Heart left ventricle (tissue), 16 donors: ENCODE results near the gene VEGFC. TPM values are rescaled to one million over a fixed set of nuclear protein-coding genes. Genes with fewer than 3 reads are reported as not detected.

Source experiments
- ATAC-seq, 4 donors: fragments of 200-7000 bp; cut with Tn5 transposase; one replicate each; pipeline ENCODE4 v1.9.1; 2020 to 2022; ENCODE audit warnings: moderate library complexity in 4 of 4, mild to moderate bottlenecking in 3 of 4, moderate number of reproducible peaks in 1 of 4
- DNase-seq, 5 donors: peaks; one replicate each; pipeline ENCODE4 v3.0.0-alpha.2; 2020
- H3K27ac ChIP-seq, 12 donors: fragments of 200-600 bp; sonication (generic) in 4 of 12; one replicate each; pipeline versions ENCODE4 v1.5.0 to v1.8.0; 2016 to 2022; ENCODE audit warnings: mild to moderate bottlenecking in 2 of 12
- H3K27me3 ChIP-seq, 9 donors: fragments of 200-600 bp; sonication (generic) in 2 of 9; one replicate each; pipeline versions ENCODE4 v1.5.1 to v1.8.0; 2016 to 2022; ENCODE audit warnings: mild to moderate bottlenecking in 3 of 9
- H3K36me3 ChIP-seq, 9 donors: fragments of 200-600 bp; sonication (generic) in 2 of 9; one replicate each; pipeline versions ENCODE4 v1.5.0 to v1.8.0; 2018 to 2022; ENCODE audit warnings: mild to moderate bottlenecking in 2 of 9
- H3K4me1 ChIP-seq, 12 donors: fragments of 200-600 bp; sonication (generic) in 4 of 12; one replicate each; pipeline versions ENCODE4 v1.5.0 to v1.8.0; 2016 to 2022; ENCODE audit warnings: mild to moderate bottlenecking in 3 of 12
- H3K4me3 ChIP-seq, 12 donors: fragments of 200-600 bp; sonication (generic) in 4 of 12; one replicate each; pipeline versions ENCODE4 v1.5.0 to v1.8.0; 2017 to 2022; ENCODE audit warnings: mild to moderate bottlenecking in 9 of 12, moderate library complexity in 4 of 12
- H3K9me3 ChIP-seq, 12 donors: fragments of 200-600 bp; sonication (generic) in 4 of 12; one replicate each; pipeline versions ENCODE4 v1.5.0 to v1.8.0; 2016 to 2022; ENCODE audit warnings: mild to moderate bottlenecking in 1 of 12
- POLR2A ChIP-seq, 2 donors: fragments of 450-650 bp; IDR thresholded peaks; one replicate each; pipeline ENCODE4 v1.6.1; 2017; ENCODE audit warnings: antibody characterized with exemption in 2 of 2, mild to moderate bottlenecking in 2 of 2, moderate library complexity in 2 of 2
- WGBS, 4 donors: extraction: QIAGEN DNeasy Blood & Tissue Kit in 2 of 4; methylation state at CpG; one replicate each; pipeline versions ENCODE4 v1.1.5 to v1.1.7; 2013 to 2018; 5-methylcytosine and 5-hydroxymethylcytosine counted together
- intact Hi-C, 10 donors: fragments of 100-400 bp; cut with DNase I; formaldehyde crosslinking; loops; one replicate each; pipeline versions ENCODE4 v1.11.1 to v1.14.2; 2022
- polyA plus RNA-seq, 2 donors: library from polyadenylated mRNA; stranded (reverse); fragments of 200-250 nt; gene quantifications; one replicate each; pipeline ENCODE4 v1.2.3, GENCODE V29; 2013
- total RNA-seq, 9 donors: library from RNA; depleted of rRNA in 2 of 9; stranded (reverse); fragments of >200 nt in 2 of 9; fragmentation: NEBNext Ultra II Directional in 3 of 9; extraction: Animal tissue kit (Norgen Biotek cat#: 25700) in 3 of 9; gene quantifications; one replicate each; pipeline versions ENCODE4 v1.1.0 to v1.2.4, GENCODE V29; 2016 to 2023
- TF ChIP-seq, protein P1 (sequence below), 12 donors: fragments of 200-600 bp; sonication (generic) in 4 of 12; IDR thresholded peaks; one replicate each; pipeline versions ENCODE4 v1.5.0 to v1.8.0; 2018 to 2022; ENCODE audit warnings: antibody characterized with exemption in 12 of 12, mild to moderate bottlenecking in 5 of 12
- donor health status: ischemic (EF 13 %, LVEDD 7.1; RV severe dilation, severe dysfunction).
- donor health status: healthy with polysubstance abuse.
- donor health status: DM: no; HTN: yes; CAD: no.
- donor health status: DM: no; HTN: no; CAD: no.
- donor health status: ischemic (EF 25% LVEDD 6.9; RV normal size, moderate dysfunction).
- donor health status: ischemic (EF 25% LVEDD 5.7; RV mildly dilated, moderate dysfunction).
- donor health status: healthy.
- donor health status: DM: yes; HTN: yes; CAD: no.
- donor health status: ischemic (EF 35%, LVEDD 5.7; RV mildly dilated, moderate dysfunction).
- donor health status: nonischemic (EF 11% LVEDD 7.7; RV severe dilation, severe dysfunction).
- donor health status: DM: yes; HTN: yes; CAD: no.
- donor health status: PGD.
- donor health status: ischemic (EF 29% LVEDD 5.4; RV normal size, mild dysfunction).
- donor health status: nonischemic (EF 23%, LVEDD 6.1; RV moderate dilation, normal function).

Gene VEGFC
- total and polyA plus RNA-seq, 11 donors, result 4.0 to 16.0 (median 7.4) TPM

DNA sequence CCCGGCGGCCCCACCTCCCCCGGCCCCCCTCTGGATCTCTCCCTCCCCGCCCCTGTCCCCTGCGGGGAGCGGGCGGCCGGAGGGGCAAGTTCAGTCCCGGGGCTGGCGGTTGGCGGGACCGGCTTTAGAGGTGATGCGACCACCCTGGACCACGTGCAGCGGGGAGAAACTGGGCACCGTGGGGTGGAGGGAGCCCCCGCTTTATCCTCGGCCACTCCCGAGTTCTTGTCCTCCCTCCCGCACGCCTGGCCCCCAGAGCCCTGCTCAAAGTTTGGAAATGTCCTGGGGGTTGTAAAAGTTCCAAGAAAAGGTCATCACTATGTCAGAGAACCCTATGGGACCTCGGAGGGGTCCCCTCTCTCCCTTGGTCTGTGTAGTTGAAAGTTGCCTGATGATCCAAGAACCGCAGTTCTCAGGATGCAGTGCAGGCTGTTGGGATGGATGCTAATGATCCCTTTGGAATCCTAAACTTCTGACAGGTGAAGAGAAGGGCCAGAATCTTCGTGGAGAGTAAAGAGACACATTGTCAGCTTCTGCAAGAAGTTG is 411 bp upstream of the VEGFC start:
- H3K27ac ChIP-seq, result peak overlapping the region in 7 of 12 donors; percentile 16 to 91 (median 52)
- 5 to 12% (median 8%) methylated on average over 8 to 24 of the region's 24 CpGs for WGBS, 4 donors
- ATAC-seq, result no peak
- intact Hi-C loops, result loop anchor here (2.0 to 10.0 kb wide), 14 partner anchors 44 to 418 kb away; no protein-coding TSS in a partner anchor
- H3K4me3 ChIP-seq, result peak overlapping the region in 11 of 12 donors; percentile 55 to 87 (median 74)
- peaks cover 0 to 32% (median 0%) of the 10 kb centered on the region in 9 donors for H3K27me3 ChIP-seq
- H3K9me3 ChIP-seq, result no peaks in the 10 kb centered on the region
- no peak for DNase-seq
- TF ChIP-seq, protein P1, sequence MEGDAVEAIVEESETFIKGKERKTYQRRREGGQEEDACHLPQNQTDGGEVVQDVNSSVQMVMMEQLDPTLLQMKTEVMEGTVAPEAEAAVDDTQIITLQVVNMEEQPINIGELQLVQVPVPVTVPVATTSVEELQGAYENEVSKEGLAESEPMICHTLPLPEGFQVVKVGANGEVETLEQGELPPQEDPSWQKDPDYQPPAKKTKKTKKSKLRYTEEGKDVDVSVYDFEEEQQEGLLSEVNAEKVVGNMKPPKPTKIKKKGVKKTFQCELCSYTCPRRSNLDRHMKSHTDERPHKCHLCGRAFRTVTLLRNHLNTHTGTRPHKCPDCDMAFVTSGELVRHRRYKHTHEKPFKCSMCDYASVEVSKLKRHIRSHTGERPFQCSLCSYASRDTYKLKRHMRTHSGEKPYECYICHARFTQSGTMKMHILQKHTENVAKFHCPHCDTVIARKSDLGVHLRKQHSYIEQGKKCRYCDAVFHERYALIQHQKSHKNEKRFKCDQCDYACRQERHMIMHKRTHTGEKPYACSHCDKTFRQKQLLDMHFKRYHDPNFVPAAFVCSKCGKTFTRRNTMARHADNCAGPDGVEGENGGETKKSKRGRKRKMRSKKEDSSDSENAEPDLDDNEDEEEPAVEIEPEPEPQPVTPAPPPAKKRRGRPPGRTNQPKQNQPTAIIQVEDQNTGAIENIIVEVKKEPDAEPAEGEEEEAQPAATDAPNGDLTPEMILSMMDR (IDR thresholded peaks at IDR 0.05), result peak in 1 of 12 donors; percentile 2
- no peak for TF ChIP-seq POLR2A (IDR thresholded peaks at IDR 0.05)
- H3K4me1 ChIP-seq, result peaks cover 0 to 18% (median 0%) of the 10 kb centered on the region in 12 donors
- H3K36me3 ChIP-seq, result no peaks in the 10 kb centered on the region

DNA sequence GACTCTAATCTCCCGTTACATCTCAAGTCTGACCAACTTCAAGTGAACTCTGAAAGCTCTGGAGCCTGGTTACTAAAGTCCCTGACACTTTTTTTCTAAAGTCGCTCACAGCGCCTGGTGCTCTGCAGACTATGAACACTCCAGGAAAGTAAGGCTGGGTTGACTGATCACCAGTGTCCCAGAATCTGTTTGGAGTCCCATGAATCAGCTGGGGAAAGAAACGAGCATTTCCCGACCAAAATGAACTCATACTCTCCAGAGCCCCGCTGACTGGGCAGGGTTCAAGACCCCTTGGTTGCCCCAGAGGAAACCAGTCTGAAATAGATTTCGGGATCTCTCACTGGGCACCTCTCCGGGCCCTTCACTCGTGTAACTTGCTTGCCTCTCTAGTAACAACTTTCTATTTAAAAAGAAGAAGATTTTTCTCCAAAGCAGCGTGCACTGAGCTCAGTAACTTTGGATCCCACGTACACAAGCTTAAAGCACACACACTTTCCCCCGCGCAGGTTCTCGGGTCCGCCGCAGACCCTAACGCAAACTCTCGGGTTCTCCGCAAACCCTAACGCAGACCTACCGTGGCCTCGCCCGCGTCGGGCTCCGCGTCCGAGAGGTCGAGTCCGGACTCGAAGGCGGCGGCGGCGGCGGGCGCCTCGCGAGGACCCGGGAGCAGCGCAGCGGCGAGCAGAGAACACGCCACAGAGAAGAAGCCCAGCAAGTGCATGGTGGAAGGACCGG is 964 bp downstream of the VEGFC start:
- DNase-seq, result peak; percentile 10 to 63 (median 24)
- H3K36me3 ChIP-seq, result no peaks in the 10 kb centered on the region
- ATAC-seq, result peak in 2 of 4 donors; percentile 41 to 54
- H3K4me1 ChIP-seq, result peaks cover 0 to 18% (median 0%) of the 10 kb centered on the region in 12 donors
- H3K27ac ChIP-seq, result peak overlapping the region; percentile 37 to 91 (median 76)
- peak overlapping the region; percentile 55 to 87 (median 75) for H3K4me3 ChIP-seq
- H3K9me3 ChIP-seq, result no peaks in the 10 kb centered on the region
- WGBS, 4 donors, result 1 to 4% (median 2%) methylated on average over 27 to 45 of the region's 45 CpGs
- TF ChIP-seq, protein P1 (IDR thresholded peaks at IDR 0.05), result no peak
- TF ChIP-seq POLR2A (IDR thresholded peaks at IDR 0.05), result no peak
- intact Hi-C loops, result loop anchor here (2.0 to 10.0 kb wide), 14 partner anchors 46 to 417 kb away; no protein-coding TSS in a partner anchor
- peaks cover 0 to 32% (median 0%) of the 10 kb centered on the region in 9 donors for H3K27me3 ChIP-seq

DNA sequence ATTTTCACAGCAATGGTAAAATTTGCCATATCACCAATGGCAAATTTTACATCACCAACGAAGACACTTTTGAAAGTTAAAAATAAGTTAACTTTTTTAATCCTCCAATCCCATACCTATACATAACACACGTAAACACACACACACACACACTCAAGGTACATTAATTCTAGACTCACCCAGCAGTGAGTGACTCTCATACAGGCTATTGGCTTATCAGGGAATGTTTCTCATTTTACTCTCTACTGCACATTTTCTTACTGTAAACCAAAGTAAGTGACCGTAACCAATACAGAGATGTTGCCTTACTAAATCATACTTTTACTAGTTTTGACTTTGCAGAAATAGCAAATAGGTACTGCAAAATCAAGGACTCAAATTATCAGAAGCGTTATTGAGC is 2.3 kb downstream of the VEGFC start:
- WGBS, 4 donors, result 70 to 87% (median 76%) methylated on average over 4 of the region's 4 CpGs
- H3K4me3 ChIP-seq, result peak overlapping the region in 11 of 12 donors; percentile 11 to 87 (median 74)
- H3K9me3 ChIP-seq, result no peaks in the 10 kb centered on the region
- intact Hi-C loops, result loop anchor here (5.0 to 10.0 kb wide), 12 partner anchors 47 to 416 kb away; no protein-coding TSS in a partner anchor
- no peaks in the 10 kb centered on the region for H3K36me3 ChIP-seq
- H3K4me1 ChIP-seq, result peaks cover 0 to 18% (median 0%) of the 10 kb centered on the region in 12 donors
- H3K27ac ChIP-seq, result peak overlapping the region in 7 of 12 donors; percentile 3 to 91 (median 88)
- DNase-seq (no peak), ATAC-seq (no peak)
- peaks cover 0 to 32% (median 0%) of the 10 kb centered on the region in 9 donors for H3K27me3 ChIP-seq
- TF ChIP-seq POLR2A (IDR thresholded peaks at IDR 0.05), result no peak
- TF ChIP-seq, protein P1 (IDR thresholded peaks at IDR 0.05), result no peak

DNA sequence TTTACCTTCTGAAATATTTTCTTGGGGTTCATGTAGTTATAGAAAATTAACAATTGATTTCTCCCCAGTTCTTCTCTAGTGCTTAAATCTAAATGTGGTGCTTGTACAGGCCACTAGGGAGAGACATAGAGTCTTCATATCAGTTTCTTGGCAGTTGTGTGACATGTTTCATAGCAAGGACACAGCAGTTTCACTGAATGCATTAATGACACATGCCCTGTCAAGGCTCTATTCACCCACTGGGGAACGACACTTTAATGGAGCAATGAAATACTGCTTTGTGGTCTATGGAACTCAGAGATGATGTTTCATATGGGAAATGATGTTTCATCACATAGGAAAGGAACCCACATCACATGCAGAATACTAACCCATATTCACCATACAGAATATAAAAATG is 2.8 kb downstream of the VEGFC start:
- intact Hi-C loops, result loop anchor here (5.0 to 10.0 kb wide), 12 partner anchors 47 to 415 kb away; no protein-coding TSS in a partner anchor
- H3K36me3 ChIP-seq, result no peaks in the 10 kb centered on the region
- WGBS, 4 donors, result 3 to 9% (median 5%) methylated on average over 1 of the region's 1 CpG
- H3K9me3 ChIP-seq, result no peaks in the 10 kb centered on the region
- TF ChIP-seq, protein P1 (IDR thresholded peaks at IDR 0.05), result peak; percentile 36 to 75 (median 62)
- TF ChIP-seq POLR2A (IDR thresholded peaks at IDR 0.05), result no peak
- DNase-seq, result peak in 1 of 5 donors; percentile 11
- peak overlapping the region in 10 of 12 donors; percentile 65 to 87 (median 75) for H3K4me3 ChIP-seq
- H3K27ac ChIP-seq, result peak overlapping the region in 5 of 12 donors; percentile 57 to 91 (median 88)
- ATAC-seq, result peak; percentile 23 to 50 (median 48)
- peaks cover 0 to 18% (median 0%) of the 10 kb centered on the region in 12 donors for H3K4me1 ChIP-seq
- H3K27me3 ChIP-seq, result peaks cover 0 to 32% (median 0%) of the 10 kb centered on the region in 9 donors
